ACC112 (cell line): Measurements from ENCODE around the gene DRD1.

Experiments
- H2AFZ ChIP-seq: fragments of 200-600 bp; sonication (generic); one replicate; pipeline ENCODE4 v1.6.0; 2017; ENCODE audit warnings: antibody characterized with exemption, low read length; ENCODE audit not compliant: unreplicated experiment
- H3K27ac ChIP-seq: fragments of 200-600 bp; sonication (generic); 2 replicates; pipeline ENCODE4 v1.5.1; 2014; ENCODE audit warnings: low read depth, mild to moderate bottlenecking, antibody characterized with exemption, low read length, moderate library complexity
- H3K27me3 ChIP-seq: fragments of 200-600 bp; sonication (generic); 2 replicates; pipeline ENCODE4 v1.6.1; 2014; ENCODE audit warnings: mild to moderate bottlenecking, antibody characterized with exemption, low read length, moderate library complexity, mixed read lengths; ENCODE audit not compliant: insufficient read depth
- H3K36me3 ChIP-seq: fragments of 200-600 bp; sonication (generic); 2 replicates; pipeline ENCODE4 v1.6.1; 2016; ENCODE audit warnings: mild to moderate bottlenecking, antibody characterized with exemption, low read length, moderate library complexity, mixed read lengths; ENCODE audit not compliant: insufficient read depth
- H3K4me1 ChIP-seq: fragments of 200-600 bp; sonication (generic); one replicate; pipeline ENCODE4 v1.6.1; 2016; ENCODE audit warnings: low read length, mixed read lengths; ENCODE audit not compliant: insufficient read depth, unreplicated experiment, control insufficient read depth
- H3K4me3 ChIP-seq: fragments of 200-600 bp; sonication (generic); 2 replicates; pipeline ENCODE4 v1.5.1; 2014; ENCODE audit warnings: mild to moderate bottlenecking, low read depth, low read length
- H3K79me2 ChIP-seq: fragments of 200-600 bp; sonication (generic); one replicate; pipeline ENCODE4 v1.6.0; 2016; ENCODE audit warnings: low read length; ENCODE audit not compliant: control insufficient read depth, unreplicated experiment, insufficient read depth

Gene DRD1

DNA sequence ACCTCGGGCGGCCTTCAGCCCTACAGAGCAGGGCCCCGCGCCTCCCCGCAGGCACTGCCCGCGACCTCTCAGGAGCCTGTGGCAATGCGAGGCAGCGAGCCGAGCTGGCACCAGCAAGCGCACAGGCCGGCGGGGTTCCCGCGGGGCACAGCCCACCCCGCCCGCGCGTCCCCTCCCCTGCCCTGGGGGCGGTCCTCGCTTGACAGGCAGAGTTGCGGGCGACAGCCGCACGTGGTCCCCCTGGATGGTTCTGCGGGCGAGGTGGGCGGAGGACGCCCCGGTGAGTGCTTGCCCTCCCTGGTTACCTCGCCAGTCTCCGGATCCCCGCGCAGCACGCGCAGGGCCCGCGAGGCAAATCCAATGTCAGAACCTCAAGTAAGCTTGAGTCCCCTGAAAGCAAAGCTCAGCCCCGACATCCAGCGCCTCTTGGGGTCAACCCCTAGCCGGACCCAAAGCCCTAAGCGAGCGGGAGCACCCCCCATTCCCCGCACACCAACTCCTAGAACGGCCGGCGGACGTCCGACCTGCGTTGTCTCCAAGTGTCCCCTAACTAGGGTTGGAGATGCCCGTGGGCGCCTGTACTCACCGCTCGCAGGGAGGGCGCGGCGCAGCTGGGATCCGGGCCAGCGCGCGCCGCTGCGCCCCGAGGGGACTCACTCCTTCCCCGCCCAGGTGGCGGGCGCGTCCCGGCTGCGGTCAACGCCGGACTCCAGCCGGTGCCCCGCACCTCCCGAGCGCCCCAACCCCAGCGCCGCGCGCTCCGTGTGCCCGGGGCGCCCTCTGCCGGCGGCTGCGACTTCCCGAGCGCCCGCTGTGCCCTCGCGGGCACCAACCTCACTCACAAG, at the start of gene DRD1:
Gene DRD1, minus strand, starts transcription at position 123 of the 845 bp plus-strand sequence. CDS start 1,083 bp downstream, outside the sequence.
- Histone ChIP-seq H2AFZ (no peak within 1 kb of the TSS), H3K27me3 (peaks cover 87% of the 10 kb centered on the region), H3K36me3 (no peaks in the 10 kb centered on the region), H3K27ac (no peak within 1 kb of the TSS), H3K4me3 (0 out of 2 replicates have a peak within 1 kb of the TSS, but pooled peaks have one; percentile 45), H3K79me2 (no peaks in the 10 kb centered on the region), H3K4me1 (no peaks in the 10 kb centered on the region)

DNA sequence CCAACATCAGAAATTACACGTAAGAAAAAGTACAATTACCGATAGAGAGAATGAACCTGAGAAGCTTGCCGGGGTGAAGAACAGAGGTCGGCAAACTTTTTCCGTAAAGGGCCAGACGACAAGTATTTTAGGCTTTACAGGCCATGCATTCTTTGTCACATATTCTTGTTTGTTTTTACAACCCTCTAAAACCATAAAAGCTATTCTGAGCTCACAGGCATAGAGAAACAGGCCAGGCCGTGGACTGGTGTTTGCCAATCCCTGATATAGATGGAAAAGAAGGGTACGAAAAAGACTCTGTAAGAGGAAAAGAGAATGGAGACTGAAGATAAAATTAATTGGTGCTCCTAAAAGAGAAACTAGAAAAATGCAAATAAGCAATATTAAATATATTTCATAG, 49.7 kb upstream of the DRD1 start:
- Histone ChIP-seq H3K27ac (peak overlapping the region; percentile 44), H3K36me3 (peaks cover 37% of the 10 kb centered on the region), H3K79me2 (peaks cover 64% of the 10 kb centered on the region), H3K4me3 (no peak overlapping the region), H3K27me3 (no peaks in the 10 kb centered on the region), H3K4me1 (peaks cover 13% of the 10 kb centered on the region), H2AFZ (no peak overlapping the region)

DNA sequence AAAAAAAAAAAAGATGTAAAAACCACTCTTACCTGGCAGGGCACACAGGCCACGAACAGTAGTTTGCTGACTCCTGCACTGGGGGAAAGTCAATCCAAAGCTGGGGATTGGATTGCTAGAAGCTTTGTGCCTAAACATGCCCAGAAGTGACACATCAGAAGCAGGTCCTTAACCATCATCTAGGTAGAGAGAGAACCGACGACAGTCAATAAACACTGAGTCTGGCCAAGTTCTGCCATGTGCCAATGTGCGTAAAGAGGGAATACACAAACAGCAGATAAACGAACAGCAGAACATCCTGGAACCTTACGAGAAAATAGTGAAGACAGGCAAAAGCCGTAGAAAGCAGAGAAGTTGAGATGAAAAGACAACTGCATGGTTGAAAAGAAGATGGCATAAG, 49.3 kb upstream of the DRD1 start:
- Histone ChIP-seq H3K4me3 (no peak overlapping the region), H3K4me1 (peaks cover 13% of the 10 kb centered on the region), H3K27ac (no peak overlapping the region; the same call in 1 of the 2 replicates), H3K79me2 (peaks cover 66% of the 10 kb centered on the region), H3K36me3 (peaks cover 34% of the 10 kb centered on the region), H2AFZ (no peak overlapping the region), H3K27me3 (no peaks in the 10 kb centered on the region)

DNA sequence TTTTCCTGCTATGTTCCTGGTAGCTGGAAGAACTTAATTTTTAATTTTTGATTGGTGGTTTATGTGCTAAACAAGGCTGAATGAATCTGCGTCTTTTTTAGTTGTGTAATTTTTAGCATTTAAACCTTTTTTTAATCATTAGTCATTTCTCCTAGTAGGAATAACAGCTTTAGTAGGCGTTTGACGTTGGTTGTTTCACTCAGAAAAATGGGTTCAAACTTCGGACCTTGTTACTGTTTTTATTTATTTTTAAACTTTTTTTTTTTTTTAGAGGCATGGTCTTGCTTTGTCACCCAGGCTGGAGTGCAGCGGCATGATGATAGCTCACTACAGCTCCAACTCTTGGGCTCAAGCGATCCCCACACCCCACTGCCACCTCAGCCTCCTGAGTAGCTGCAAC, 47.2 kb upstream of the DRD1 start:
- Histone ChIP-seq H3K4me3 (no peak overlapping the region), H3K79me2 (peaks cover 81% of the 10 kb centered on the region), H3K27ac (no peak overlapping the region), H3K27me3 (no peaks in the 10 kb centered on the region), H3K36me3 (peaks cover 32% of the 10 kb centered on the region), H3K4me1 (peaks cover 13% of the 10 kb centered on the region), H2AFZ (no peak overlapping the region)

DNA sequence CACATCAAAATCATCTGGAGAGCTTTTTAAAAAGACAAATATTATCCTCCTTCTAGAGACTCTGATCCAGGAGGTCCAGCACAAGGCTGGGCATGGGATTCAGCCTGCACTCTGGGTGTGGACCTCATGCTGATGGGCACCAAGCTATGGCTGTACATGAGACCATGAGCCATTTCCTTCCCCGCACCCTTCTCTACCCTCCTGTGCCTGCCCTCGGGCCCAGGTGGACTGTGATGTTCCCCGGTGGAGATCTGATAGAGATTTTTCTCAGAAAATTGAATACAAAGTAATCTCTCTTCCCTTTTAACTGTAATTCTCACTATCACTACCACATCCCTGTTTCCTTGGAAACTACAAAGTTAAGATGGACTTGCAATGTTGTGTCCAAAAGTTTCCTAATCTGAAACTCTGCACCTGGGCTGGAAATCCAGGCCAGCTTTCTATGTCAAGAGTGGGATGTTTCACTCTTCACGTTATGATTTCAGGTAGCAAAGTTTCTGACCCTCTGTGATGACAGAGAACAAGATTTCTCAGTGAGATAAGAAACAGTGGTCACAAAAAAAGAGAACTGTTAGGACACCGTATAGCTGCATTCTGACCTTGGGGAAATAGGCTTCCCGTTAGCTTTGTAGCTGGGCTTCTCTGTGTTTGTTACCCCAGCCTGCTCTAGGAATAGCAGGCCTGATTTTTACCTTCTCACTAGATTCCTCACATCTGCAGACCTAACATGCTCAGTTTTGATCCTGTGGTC, 45.9 kb upstream of the DRD1 start:
- no peak overlapping the region for H3K4me3 ChIP-seq
- H3K79me2 ChIP-seq, result peaks cover 89% of the 10 kb centered on the region
- no peak overlapping the region for H3K27ac ChIP-seq
- no peaks in the 10 kb centered on the region for H3K27me3 ChIP-seq
- H3K36me3 ChIP-seq, result peaks cover 33% of the 10 kb centered on the region
- H2AFZ ChIP-seq, result no peak overlapping the region
- peaks cover 13% of the 10 kb centered on the region for H3K4me1 ChIP-seq

DNA sequence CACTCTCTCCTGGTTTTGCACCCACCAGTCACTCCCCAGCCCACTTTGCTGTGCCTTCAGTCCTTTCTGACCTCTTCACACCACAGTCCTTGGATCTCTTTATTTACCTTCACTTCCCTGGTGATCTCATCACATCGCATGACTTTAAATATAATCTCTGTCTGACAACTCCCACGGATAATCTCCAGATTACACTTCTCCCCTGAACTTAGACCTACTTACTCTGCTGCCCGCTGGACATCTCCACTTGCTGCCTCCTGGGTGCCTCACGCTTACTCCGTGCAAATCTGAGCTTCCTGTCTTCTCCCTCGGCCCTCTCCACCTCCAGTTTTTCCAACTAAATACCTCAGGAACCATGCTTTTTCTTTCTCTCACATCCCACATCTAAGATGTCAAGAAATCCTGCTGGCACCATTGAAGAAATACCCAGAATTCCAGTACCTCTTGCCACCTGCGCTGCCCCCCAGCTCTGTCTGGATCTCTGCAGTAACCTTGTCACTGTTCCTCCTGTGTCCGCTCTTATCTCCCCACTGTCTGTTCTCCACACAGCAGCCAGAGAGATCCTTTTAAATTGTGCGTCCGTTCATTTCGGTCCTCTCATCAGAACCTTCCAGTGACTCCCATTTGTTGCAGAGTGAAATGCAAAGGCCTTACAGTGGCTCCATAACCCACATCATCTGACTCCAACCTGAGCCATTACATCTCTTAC, 43.7 kb upstream of the DRD1 start:
- H2AFZ ChIP-seq, result no peak overlapping the region
- no peak overlapping the region for H3K4me3 ChIP-seq
- H3K27me3 ChIP-seq, result no peaks in the 10 kb centered on the region
- no peaks in the 10 kb centered on the region for H3K4me1 ChIP-seq
- peaks cover 96% of the 10 kb centered on the region for H3K79me2 ChIP-seq
- H3K36me3 ChIP-seq, result peaks cover 27% of the 10 kb centered on the region
- H3K27ac ChIP-seq, result no peak overlapping the region

DNA sequence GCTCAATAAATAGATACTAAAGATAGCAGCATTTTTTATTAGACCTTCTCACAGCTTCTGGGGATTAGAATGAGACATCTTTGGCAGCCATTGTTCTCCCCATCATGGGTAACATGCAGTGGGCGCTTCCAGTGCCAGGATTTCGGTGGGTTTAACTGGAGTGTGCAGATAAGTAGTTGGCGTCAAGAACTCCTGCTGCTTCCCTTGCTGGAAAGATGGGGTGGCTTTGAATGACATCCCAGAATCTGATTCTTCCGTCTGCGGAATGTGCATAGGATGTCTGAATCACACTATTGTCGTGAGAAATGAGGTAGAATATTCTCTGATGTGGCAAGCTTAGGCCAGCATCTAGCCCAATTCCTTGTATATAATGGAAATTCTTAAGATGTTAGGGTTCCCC, 41.6 kb upstream of the DRD1 start:
- H3K79me2 ChIP-seq, result peaks cover 98% of the 10 kb centered on the region
- H3K27ac ChIP-seq, result no peak overlapping the region
- H3K4me1 ChIP-seq, result peaks cover 4% of the 10 kb centered on the region
- peaks cover 24% of the 10 kb centered on the region for H3K36me3 ChIP-seq
- no peak overlapping the region for H2AFZ ChIP-seq
- H3K27me3 ChIP-seq, result no peaks in the 10 kb centered on the region
- H3K4me3 ChIP-seq, result no peak overlapping the region

DNA sequence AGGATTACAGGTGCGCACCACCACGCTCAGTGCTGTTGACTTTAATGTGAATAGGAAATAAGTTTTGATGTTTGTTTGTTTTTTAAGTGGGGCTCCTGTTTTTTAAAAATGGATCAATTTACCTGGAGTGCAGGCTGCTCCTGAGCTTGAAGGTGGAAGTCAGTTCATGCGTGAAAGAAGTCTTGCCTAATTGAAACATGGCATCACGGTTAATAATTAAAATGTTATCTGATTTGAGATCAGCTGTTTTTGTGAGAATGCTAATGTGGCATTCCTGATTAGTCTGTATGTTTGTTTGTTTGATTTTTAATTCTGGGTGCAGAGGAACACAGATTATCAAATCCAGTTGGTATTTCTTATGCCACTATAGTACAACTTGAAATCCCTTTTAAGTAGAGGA, 40.8 kb upstream of the DRD1 start:
- peaks cover 27% of the 10 kb centered on the region for H3K36me3 ChIP-seq

DNA sequence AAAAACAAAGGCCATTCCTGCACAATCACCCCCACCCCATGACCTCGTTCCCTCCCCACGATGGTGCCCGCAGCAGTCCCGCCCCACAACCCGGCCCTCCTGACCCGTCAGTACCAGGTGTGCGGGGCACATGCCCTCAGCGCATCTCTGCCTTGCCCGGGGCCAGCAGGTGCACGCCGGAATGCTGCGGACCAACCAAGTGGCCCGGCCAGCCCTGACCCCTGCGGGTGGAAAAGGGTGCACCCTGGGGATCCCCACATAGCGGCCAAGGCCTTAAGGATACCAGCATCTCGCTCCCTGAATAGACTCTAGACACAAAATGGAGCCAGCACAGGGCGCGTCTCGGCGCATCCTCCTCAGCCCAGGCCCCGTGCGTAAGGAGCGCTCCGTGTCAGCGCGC, 40.3 kb upstream of the DRD1 start:
- peaks cover 13% of the 10 kb centered on the region for H3K4me1 ChIP-seq
- no peak overlapping the region for H2AFZ ChIP-seq
- no peak overlapping the region for H3K4me3 ChIP-seq
- peaks cover 98% of the 10 kb centered on the region for H3K79me2 ChIP-seq
- H3K36me3 ChIP-seq, result peaks cover 27% of the 10 kb centered on the region
- H3K27me3 ChIP-seq, result no peaks in the 10 kb centered on the region
- no peak overlapping the region for H3K27ac ChIP-seq

More for the DNA sequence above, 40.8 kb upstream of the DRD1 start:
- Histone ChIP-seq H3K27me3 (no peaks in the 10 kb centered on the region), H3K79me2 (peaks cover 98% of the 10 kb centered on the region), H3K4me3 (no peak overlapping the region), H2AFZ (no peak overlapping the region), H3K4me1 (peaks cover 9% of the 10 kb centered on the region), H3K27ac (no peak overlapping the region)

DNA sequence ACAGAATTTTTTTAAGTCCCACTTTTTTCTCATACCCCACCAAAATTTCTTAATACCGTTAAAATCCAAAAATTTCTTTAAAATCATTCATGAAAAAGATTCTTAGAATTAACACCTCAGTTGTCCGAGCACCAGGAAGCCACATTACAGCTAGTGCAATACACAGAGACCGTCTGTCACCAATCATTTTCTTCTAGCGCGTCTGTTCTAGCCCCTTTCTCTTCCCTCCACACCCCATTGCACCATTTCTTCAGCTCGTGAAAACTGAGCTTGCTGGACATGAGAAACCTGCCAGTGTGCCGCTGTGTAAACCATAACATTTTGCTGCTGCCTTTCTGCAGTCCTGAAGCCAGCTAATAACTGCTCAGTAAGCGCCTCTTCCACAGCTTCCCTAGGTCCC, 39.4 kb upstream of the DRD1 start:
- H2AFZ ChIP-seq, result no peak overlapping the region
- H3K4me1 ChIP-seq, result peaks cover 13% of the 10 kb centered on the region
- H3K27me3 ChIP-seq, result no peaks in the 10 kb centered on the region
- H3K79me2 ChIP-seq, result peaks cover 96% of the 10 kb centered on the region
- H3K36me3 ChIP-seq, result peaks cover 27% of the 10 kb centered on the region
- H3K4me3 ChIP-seq, result no peak overlapping the region
- no peak overlapping the region for H3K27ac ChIP-seq
